Endothelial cell (in vitro differentiated cells): ENCODE measurements around the gene SPATA16. TPM values are rescaled to one million over a fixed set of nuclear protein-coding genes. Genes with fewer than 3 reads are reported as not detected.

Source experiments
- DNase-seq: peaks from one replicate; pipeline ENCODE4 v3.0.0; 2021; ENCODE audit warnings: low spot score
- H3K27ac Mint-ChIP-seq: one replicate; pipeline ENCODE4 v1.8.0; 2021; ENCODE audit warnings: mixed read lengths, inconsistent platforms; ENCODE audit not compliant: unreplicated experiment
- H3K27me3 Mint-ChIP-seq: one replicate; pipeline ENCODE4 v1.8.0; 2021; ENCODE audit warnings: mild to moderate bottlenecking, moderate library complexity, mixed read lengths, inconsistent platforms; ENCODE audit not compliant: unreplicated experiment
- H3K36me3 Mint-ChIP-seq: one replicate; pipeline ENCODE4 v1.8.0; 2021; ENCODE audit warnings: mild to moderate bottlenecking, low read depth, mixed read lengths, inconsistent platforms; ENCODE audit not compliant: unreplicated experiment
- H3K4me1 Mint-ChIP-seq: one replicate; pipeline ENCODE4 v1.8.0; 2021; ENCODE audit warnings: mild to moderate bottlenecking, mixed read lengths, inconsistent platforms; ENCODE audit not compliant: unreplicated experiment
- H3K4me3 Mint-ChIP-seq: one replicate; pipeline ENCODE4 v1.8.0; 2021; ENCODE audit warnings: mild to moderate bottlenecking, mixed read lengths, inconsistent platforms; ENCODE audit not compliant: unreplicated experiment
- H3K9me3 Mint-ChIP-seq: one replicate; pipeline ENCODE4 v1.8.0; 2021; ENCODE audit warnings: mixed read lengths, inconsistent platforms; ENCODE audit not compliant: unreplicated experiment
- CTCF ChIP-seq: fragments of 200-600 bp; sonication (generic); IDR thresholded peaks from one replicate; pipeline ENCODE4 v1.5.0; 2021; ENCODE audit warnings: antibody characterized with exemption; ENCODE audit not compliant: unreplicated experiment
- total RNA-seq: library from RNA; stranded (reverse); fragmentation: NEBNext Ultra II Directional; extraction: Animal tissue kit (Norgen Biotek cat#: 25700); gene quantifications from one replicate; pipeline ENCODE4 v1.2.1, GENCODE V29; 2021; ENCODE audit not compliant: unreplicated experiment

Gene SPATA16
- total RNA-seq, 1 donor from 2014 or later: 0.15 TPM

- H3K4me1 Mint-ChIP-seq: peaks cover 1% of the 10 kb centered on the region
- H3K36me3 Mint-ChIP-seq: no peaks in the 10 kb centered on the region
- no peak overlapping the region for H3K27ac Mint-ChIP-seq
Observed at GRCh38 chr3:172908771-172909270, 232.2 kb downstream of the SPATA16 start.

GRCh38 chr3:172905451-172905850, 235.6 kb downstream of the SPATA16 start:
- Mint-ChIP-seq H3K4me1 (no peaks in the 10 kb centered on the region), H3K27me3 (no peaks in the 10 kb centered on the region), H3K27ac (no peak overlapping the region), H3K4me3 (no peak overlapping the region), H3K36me3 (no peaks in the 10 kb centered on the region), H3K9me3 (no peaks in the 10 kb centered on the region)
- no peak for DNase-seq
- TF ChIP-seq CTCF: no peak

More at GRCh38 chr3:172908771-172909270, 232.2 kb downstream of the SPATA16 start:
- Mint-ChIP-seq H3K9me3 (no peaks in the 10 kb centered on the region), H3K27me3 (no peaks in the 10 kb centered on the region), H3K4me3 (no peak overlapping the region)
- TF ChIP-seq CTCF: no peak
- DNase-seq: no peak

- no peak for TF ChIP-seq CTCF
- no peak overlapping the region for H3K4me3 Mint-ChIP-seq
- H3K27me3 Mint-ChIP-seq: no peaks in the 10 kb centered on the region
- H3K9me3 Mint-ChIP-seq: no peaks in the 10 kb centered on the region
- DNase-seq: no peak
- no peaks in the 10 kb centered on the region for H3K36me3 Mint-ChIP-seq
- no peaks in the 10 kb centered on the region for H3K4me1 Mint-ChIP-seq
- H3K27ac Mint-ChIP-seq: no peak overlapping the region
Observed at GRCh38 chr3:172904711-172905373, 236.2 kb downstream of the SPATA16 start.

GRCh38 chr3:172903642-172904320, 237.3 kb downstream of the SPATA16 start:
- no peak for DNase-seq
- Mint-ChIP-seq H3K27me3 (no peaks in the 10 kb centered on the region), H3K36me3 (no peaks in the 10 kb centered on the region), H3K9me3 (no peaks in the 10 kb centered on the region), H3K4me1 (no peaks in the 10 kb centered on the region), H3K4me3 (no peak overlapping the region), H3K27ac (no peak overlapping the region)
- TF ChIP-seq CTCF: no peak

- no peak for DNase-seq
- no peaks in the 10 kb centered on the region for H3K27me3 Mint-ChIP-seq
- TF ChIP-seq CTCF: no peak
- no peaks in the 10 kb centered on the region for H3K36me3 Mint-ChIP-seq
- no peak overlapping the region for H3K4me3 Mint-ChIP-seq
- no peaks in the 10 kb centered on the region for H3K4me1 Mint-ChIP-seq
- no peak overlapping the region for H3K27ac Mint-ChIP-seq
- H3K9me3 Mint-ChIP-seq: no peaks in the 10 kb centered on the region
Observed at GRCh38 chr3:172892158-172892557, 248.9 kb downstream of the SPATA16 start.
